Kidney capillary endothelial cell (primary cell): ENCODE results near the gene ATAD3A.
A peak's percentile ranks its signal among the peaks of the same experiment; 100 is the strongest.

ENCODE experiments used
- DNase-seq: peaks from one replicate; pipeline ENCODE4 v3.0.0-alpha.2; 2018; ENCODE audit warnings: low spot score

ATAD3A gene

DNA sequence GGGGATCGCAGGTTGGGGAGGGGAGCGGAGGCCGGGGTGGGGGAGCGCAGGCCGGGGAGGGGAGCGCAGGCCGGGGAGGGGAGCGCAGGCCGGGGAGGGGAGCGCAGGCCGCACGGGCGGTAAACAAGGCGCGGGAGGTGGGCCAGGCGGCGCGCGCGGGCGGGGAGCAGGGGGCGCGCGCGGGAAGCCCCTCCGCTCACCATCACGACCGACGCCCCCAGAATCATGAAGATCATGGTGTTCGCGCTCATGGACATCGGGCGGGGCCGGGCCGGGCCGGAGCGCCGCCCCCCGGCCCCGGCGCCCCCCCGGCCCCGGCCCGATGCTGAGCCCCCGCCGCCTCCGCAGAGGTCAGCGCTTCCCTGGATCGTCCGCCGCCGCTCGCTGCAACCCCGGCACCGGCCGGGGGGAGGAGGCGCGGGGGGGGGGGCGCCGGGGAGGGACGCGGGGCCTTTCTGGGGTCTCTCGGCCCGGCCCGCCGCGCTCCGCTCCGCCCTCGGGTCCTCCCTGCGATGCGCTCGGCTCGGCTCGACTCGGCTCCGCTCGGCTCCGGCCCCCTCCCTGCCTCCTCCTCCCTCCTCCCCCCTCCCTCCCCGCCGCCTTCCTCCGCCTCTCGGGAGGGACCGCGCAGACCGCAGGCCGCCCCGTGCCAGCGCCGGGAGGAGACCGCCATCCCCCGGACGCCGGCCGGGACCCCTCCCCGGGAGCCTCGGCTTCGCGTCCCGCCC, 28.3 kb downstream of the ATAD3A start, which contains the start of gene TMEM240:
TSS of gene TMEM240 (minus strand) at position 535 of the 728 bp plus-strand sequence. CDS start at position 257, 278 bp downstream.
- DNase-seq: no peak

DNA sequence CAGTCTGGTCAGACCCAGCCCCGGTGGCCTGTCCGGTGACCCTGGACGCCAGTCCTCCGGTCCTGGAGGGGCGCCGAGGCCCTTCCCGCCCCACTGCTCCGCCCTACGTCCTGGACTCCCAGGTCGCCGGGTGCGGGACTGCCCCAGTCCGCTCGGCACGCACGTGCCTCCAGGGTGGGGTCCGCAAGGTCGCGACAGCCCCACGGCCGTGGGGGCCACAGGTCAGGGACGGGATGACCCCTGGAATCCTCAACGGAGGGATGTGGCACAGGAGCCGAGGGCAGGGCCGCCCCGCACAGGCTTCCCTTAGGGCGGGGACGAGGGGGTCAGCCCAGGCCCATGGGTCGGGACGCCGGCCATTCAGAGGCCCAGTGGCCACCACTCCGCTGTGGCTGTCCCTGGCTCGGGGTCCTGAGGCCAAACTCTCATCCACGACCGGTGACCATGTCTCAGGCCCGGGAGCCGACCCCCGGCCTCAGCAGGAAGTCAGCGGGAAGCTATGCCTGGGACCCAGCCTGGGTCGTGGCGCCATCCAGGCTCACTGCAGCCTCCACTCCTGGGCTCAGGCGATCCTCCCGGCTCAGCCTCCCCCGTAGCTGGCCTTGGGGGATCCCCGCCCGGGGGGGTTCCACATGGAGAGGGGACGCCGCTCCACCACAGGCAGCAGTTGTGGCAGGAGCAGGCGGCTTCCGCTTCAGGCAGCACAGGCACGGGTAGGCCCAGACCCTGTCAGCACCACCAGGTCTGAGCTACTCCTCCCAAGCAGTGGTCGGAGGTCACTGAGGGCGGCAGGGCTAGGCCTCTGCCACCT, 29.1 kb downstream of the ATAD3A start:
- DNase-seq: no peak

DNA sequence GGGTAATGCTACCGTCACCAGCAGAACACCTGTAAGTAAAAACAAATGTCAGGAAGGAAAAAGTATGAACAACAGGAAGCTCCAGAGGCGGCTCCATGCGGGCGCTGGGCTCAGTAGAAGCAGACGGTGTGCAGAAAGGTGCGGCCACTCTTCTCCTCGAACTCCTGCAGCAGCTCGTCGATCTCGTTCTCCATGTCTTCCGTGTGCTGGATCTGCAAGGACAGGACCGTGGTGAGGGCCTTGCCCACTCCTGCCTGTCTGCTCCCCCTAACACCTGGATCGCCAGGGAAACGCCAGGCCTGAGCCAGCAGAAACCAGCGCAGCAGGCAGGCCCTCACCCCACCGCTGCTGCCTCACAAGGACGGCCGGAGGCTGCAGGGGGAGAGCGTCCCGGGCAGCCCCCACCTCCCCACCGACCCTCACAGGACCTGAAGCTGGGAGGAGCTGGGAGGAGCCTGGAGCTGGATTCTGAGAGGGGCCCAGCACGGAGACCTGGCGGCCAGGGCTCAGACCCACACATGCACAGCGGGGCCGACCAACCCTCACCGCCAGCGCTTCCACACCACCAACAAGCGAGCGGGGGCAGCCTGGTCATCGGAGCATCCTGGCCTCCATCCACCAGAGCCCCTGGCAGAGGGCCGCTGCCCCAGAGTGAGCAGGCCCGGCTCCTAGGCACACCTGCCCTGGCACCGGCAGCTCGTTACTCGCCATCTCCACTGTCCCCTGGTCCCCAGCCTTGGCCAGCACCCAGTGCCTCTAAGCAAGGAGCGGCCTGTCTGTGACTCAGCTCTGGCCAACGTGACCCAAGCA, 30.2 kb downstream of the ATAD3A start:
- no peak for DNase-seq

DNA sequence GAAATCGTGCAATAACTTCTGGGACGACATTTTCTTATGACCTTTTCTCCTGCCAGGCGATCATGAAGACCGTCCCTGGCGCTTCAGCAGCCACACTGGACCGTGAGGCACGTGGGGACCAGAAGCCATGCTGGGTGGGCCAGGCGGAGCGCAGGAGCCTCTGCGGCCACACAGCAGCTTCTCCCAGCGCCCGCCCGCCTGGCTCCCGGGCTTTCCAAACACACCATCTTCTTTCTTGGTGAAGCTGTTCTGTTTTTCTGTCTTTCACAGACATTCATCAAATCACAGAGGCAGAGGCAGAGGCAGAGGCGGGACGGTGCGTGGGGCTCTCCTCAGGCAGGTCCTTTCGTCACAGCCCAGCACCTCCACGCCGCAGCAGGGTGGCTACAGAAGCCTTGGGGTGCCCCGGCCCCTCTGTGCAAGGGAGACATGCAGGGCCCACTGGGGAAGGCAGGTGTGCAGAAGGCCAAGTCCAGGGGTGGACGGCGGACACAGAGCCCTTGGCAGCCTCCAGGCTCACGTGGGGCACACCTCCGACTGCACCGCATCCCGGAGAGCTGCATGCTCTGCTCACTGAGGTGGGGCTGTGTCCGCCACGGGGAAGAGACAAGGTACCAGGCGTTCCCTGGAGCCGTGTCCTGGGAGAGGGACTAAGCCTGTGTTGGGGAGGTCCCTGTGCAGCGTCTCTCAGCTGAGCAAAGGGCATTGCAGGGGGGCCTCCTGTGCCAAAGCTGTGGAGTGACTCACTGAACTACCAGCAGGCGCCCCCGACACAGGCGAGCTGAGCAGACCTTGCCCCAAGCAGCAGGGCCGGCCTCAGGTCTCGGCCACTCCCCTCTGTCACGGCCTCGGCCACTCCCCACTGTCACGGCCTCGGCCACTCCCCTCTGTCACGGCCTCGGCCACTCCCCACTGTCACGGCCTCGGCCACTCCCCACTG, 31.1 kb downstream of the ATAD3A start:
- DNase-seq: no peak

DNA sequence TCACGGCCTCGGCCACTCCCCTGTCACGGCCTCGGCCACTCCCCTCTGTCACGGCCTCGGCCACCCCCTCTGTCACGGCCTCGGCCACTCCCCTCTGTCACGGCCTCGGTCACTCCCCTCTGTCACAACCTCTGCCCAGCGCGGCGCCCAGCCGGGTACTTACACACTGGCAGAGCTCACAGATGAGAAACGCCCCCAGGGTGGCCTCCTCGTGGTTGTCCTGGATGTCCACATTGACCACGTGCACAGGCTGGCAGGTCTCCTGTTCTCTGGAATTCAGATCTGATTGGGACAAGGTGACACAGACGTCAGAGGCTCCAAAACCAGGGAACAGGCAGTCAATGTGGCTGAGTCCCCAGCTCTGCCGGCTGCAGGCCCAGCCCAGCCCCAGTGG, 31.7 kb downstream of the ATAD3A start:
- DNase-seq: no peak

DNA sequence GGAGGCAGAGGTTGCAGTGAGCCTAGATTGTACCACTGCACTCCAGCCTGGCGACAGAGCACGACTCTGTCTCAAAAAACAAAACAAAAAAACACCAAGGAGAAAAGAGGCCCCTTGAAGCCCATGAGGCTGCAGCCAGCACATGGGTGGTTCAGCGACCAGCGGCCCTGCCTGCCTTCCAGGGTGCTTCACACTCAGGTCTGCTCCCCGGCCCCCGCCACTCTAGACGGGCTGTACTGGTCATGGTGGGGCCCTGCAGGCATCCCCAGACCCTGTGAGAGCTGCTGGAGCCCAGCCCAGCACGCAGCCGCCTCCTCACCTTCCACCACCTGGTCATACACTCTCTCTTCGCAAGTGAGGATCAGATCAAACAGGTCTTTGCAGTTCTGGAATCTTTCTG, 32.6 kb downstream of the ATAD3A start:
- DNase-seq: no peak

DNA sequence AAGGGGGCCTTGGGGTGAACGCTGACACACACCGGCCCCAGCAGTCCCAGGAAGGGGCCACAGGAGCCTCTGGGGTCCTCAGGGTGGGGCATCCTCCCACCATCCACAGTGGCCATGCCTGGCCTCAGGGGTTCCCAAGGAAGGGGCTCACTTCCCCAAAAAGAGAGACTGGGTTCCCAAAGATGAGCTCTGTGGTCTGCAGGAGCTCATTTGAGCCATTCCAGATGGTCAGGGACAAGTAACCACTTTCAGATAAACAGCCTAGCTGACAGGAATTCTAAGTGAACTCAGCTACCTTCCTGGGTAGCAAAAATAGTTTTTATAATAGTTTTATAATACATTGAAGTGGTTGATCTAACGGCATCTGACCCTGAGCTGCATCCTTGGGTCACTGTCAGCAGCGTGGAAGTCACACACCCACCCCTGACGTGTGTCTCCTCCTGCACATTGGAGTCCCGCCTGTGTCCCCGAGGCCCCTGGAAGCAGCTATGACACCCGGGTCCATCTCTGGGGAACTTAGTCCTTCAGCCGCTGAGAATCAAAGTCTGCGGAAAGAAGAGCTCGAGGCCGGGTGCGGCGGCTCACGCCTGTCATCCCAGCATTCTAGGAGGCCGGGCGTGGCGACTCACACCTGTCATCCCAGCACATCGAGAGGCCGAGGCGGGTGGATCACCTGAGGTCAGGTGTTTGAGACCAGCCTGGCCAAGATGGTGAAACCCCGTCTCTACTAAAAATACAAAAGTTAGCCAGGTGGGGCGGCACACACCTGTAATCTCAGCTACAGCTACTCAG, 34.2 kb downstream of the ATAD3A start:
- DNase-seq: no peak

DNA sequence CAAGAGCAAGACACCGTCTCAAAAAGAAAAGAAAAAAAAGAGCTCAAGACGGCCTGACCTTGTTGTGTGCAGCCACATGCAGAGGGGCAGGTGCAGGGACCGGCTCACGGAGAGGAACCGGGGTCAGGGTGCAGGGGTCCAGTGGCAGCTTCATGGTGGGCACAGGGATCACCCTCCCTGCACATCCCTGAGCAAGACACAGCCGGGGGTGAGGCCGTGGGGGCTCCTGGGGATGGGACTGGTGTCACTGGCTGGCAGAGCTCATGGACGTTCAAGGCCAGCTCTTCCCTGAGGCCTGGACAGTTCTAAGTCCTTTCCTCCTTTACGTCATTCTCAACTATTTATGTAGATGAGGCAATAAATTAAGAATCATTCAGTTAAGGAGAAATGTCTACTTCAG, 35.0 kb downstream of the ATAD3A start:
- DNase-seq: no peak

DNA sequence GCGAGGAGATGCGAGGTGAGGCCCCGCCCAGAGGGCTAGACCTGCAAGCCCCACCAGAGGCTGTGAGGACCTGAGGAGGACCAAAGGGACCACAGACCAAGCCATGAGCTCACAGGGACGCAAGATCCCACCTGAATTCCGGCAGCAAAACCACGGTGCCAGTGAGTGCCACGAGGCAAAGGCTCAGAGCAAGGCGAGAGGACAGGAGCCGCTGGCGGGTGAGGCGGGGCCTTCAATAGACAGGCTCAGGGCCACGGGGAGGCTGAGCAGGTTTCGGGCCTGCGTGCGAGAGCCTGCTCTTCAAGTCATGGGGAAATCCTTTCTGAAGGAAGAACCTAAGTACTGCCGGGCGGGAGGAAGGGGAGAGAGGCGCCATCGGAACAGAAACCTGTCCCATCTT, 35.5 kb downstream of the ATAD3A start:
- no peak for DNase-seq

DNA sequence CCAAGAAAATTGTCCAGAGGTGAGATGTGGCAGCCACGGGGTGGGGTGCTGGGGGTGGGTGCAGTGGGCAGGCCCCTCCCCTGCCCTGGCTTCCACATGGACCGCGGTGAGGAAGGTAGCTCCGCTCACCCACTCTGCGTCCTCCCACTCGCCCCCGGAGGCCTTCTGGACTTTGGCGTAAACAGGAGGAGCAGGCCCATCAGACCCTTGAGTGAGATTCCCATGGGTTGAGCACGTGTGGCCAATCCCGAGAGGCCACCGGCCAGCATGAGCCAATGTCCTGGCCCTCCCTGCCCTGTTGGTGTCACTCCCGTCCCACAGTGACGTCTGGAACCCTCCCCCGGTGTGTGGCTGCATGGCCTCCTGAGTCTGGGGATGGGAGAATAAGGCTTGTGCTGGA, 36.6 kb downstream of the ATAD3A start:
- no peak for DNase-seq

DNA sequence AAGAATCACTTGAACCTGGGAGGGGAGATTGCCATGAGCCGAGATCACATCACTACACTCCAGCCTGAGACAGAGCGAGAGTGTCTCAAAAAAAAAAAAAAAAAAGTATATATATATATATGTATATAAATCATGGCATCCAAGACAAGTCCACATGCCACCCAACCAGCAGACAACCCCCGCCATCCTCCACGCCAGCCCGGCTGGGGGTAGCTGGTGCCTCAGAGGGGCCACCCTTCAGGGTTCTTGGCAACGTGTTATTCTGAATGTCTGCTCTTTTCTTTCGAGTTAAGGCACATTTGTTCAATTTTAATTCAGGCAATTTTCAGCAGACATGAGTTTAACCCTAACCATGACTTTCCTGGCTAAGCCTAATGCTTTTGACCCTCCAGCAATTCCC, 38.1 kb downstream of the ATAD3A start:
- no peak for DNase-seq

DNA sequence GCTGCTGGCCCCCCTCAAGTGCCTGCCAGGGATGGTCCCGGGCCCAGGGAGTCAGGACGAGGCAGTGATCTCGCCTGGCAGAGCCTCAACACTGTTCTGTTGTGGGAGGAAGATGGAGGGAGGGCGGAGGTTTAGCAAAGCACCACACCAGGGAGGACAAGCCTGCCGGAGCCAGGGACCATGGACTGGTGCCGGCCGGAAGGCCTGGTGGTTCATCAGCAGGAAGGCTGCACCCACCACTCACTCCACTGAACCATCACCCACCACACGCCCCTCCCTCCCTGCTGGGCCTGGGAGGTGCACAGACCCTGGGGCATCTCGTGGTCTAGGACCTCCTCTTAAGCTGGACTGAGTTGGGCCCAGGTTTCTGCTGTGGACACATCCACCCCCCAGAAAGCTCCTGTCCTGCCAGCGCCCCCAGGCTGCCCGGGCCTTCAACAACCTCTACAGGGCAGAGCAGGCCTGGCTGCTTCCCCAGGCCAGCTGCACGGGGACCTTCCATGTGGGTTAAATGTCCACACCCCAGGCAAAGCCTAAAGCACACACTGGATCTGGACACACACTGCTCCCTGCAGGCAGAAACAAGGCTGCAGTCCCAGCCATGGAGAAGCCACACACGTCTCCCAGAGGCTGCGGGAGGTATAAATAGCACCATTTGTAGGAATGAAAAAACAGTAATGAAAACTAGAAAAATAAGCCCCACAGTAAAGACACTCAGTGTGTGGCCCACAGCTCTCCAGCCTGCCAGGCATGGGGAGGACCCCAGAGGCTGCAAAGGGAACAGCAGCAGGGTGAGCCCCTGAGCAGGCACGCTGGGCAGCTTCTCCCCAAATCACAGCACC, 38.9 kb downstream of the ATAD3A start:
- no peak for DNase-seq

DNA sequence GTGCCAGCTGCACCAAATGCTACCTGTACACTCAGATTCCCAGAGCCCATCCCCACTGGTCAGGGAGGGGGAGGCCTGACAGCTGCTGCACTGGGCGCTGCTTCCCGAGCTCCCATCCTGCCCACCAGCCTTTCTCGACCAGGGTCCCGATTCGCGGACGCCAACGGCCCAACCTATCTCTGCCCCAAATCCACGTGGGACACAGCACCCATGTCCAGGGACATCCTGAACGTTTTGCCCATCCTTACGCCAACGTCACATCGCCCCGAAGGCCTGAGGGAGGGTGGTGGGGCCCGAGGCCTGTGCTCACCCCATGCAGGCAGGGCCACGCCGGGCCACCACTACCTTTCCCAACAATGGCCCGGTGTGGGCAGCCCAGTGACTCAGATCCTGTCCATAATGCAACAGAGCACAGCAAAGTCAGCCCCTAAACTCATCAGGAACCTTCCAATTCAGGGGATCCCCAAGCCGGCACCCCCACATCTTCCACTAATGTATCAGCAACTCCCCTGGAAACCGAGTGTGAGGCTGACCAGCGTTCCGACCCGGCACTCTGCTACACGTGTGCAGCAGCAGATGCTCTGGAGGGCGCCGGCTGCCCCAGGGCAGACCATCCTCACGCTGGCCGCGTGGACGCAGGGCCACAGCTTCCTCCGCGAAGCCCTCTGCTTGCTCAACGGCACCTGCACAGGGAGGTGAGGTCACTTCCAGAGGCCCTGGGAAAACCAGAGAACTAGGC, 39.7 kb downstream of the ATAD3A start:
- DNase-seq: no peak

DNA sequence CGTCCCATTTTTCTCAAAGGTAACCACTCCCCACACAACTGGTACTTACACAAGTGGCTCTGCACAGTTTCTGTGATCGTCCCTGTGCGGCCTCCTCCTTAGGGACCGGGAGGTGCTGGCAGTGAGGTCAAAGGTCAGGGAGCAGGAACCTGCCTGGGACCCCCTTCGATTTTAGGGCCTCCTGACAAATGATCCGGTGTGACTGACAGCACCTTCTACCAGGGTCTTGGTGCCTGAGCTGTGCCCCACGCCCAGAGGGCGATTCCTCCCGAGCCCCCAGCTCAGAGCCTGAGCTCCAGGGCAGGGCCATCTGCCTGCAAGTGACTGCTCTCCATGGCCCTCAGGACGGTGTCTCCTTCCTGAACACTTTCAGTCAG, 40.3 kb downstream of the ATAD3A start:
- DNase-seq: no peak

DNA sequence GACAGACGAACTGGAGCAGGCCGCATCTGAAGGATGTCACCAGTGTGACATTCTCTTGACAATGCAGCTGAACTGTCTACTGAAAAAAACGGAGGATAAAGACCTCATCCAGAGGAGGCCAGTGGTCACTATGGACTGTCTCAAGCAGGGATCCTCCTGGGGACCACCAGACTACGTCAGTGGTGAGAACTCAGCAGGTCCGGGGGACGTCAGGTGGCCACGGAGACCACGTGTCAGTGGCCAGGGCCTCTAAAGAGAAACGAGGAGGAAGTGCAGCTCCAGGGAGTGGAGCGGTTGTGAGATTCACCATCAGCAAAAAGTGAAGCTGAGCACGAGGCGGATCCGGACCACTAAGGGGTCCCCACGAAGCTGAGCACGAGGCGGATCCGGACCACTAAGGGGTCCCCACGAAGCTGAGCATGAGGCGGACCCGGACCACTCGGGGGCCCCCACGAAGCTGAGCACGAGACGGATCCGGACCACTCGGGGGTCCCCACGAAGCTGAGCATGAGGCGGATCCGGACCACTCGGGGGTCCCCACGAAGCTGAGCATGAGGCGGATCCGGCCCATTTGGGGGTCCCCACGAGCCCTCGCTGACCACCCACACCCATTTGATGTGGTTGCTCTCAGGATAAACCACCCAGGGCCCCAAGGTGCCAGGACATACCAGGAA, 42.0 kb downstream of the ATAD3A start:
- DNase-seq: no peak

DNA sequence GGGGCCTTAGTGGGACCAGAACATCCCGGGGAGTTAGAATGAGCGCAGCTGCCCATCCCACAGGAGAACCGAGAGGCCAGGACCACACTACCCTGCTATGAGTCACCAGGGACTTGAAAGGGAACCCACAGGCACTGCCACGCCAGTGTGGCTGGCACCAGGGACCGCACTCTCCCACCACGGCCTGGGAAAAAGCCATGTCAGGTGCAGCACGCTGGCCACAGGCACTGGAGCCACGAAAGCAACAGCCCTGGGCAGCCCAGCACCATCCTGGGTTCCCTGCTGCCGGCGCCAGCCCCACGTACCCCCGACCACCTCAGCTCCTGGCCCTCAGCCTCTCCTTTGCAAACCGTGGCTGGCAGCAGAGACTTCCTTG, 42.6 kb downstream of the ATAD3A start:
- no peak for DNase-seq

DNA sequence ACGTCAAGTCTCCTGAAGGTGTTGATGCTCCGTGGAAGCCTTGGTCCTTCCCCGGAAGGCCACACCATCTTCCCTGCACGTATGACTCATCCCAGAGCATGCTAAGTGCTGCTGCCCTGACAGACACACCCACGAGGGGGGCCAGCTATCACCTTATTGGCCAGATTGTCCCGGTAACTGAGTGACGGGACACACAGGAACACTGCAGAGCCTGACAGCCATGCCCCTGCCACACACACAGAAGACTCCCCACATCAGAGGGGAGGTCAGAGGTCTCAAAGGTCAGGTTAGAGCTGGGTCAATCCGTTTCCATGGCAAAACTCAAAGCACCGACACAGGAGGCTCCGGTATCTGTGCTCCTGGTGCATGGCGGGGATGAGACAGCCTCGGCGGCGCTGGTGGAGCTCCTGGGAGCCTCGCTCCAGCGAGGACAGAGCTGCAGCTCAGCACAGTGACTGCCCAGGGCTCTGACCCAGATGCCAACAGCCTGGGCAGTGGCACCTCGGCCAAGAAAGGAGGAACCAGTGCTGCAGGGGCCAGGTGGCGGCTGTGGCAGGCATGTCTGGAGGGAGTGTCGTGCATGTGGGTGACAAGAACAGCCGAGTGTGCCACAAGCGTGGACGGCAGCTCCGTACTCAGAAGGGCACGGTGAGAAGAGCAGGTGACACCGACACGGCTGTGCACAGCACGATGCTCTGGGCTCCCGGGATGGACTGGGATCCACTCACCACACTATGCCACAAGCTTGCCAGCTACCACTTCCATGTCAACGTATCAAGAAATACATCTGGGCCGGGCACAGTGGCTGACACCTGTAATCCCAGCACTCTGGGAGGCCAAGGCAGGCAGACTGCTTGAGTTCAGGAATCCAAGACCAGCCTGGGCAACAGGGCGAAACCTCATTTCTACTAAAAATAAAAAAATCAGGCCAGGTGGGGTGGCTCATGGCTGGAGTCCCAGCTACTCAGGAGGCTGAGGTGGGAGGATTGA, 43.3 kb downstream of the ATAD3A start:
- peak; percentile 61 for DNase-seq
